ENCODE data around the gene CHTF18.

DNA sequence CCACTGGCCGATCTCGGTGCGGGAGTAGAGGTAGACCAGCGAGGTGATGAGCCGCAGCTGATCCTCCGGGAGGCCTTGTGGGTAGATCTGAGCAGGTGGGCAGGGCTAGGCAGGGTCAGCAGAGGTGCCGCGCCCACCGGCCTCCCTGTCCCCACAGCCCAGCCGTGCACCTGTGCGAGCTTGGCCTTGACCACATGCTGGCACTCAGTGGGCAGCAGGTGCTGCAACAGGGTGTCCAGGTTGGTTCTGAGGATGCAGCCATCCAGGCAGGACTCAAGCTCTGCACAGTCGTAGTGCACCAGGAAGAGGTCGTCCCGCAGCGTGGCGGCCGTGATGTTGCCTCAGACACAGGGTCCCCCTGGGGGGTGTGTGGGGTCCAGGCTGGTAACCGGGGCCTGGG is 15.5 kb upstream of the CHTF18 start:
- TF ChIP-seq CTCF (conservative IDR thresholded peaks at IDR 0.05; ENCODE audit: low read depth in 2 of 2) (no peak), EZH2 (IDR thresholded peaks at IDR 0.05; ENCODE audit: low read depth, unreplicated experiment) (no peak)
